K562 (cell line): ENCODE measurements around the gene DXO. TPM values are rescaled to one million over a fixed set of nuclear protein-coding genes. Genes with fewer than 3 reads are reported as not detected.
A peak's percentile ranks its signal among the peaks of the same experiment; 100 is the strongest.

Source experiments
- ARID1B ChIP-seq: fragments of 450-650 bp; IDR thresholded peaks from 2 replicates; pipeline ENCODE4 v1.6.1; 2016; ENCODE audit warnings: antibody characterized with exemption, mild to moderate bottlenecking, inconsistent platforms
- DPF2 ChIP-seq: fragments of 450-650 bp; IDR thresholded peaks from 2 replicates; pipeline ENCODE4 v1.6.1; 2016
- EGR1 ChIP-seq: fragments of 450-650 bp; conservative IDR thresholded peaks from 2 replicates; pipeline ENCODE4 v1.6.1; 2017; ENCODE audit warnings: mild to moderate bottlenecking
- EP300 ChIP-seq: IDR thresholded peaks from 2 replicates; pipeline ENCODE4 v1.6.1; 2012; ENCODE audit warnings: low read length, improper control_type of control experiment
- NR2C1 ChIP-seq, 2 experiments: fragments of 450-650 bp; IDR thresholded peaks; 2 replicates each; pipeline ENCODE4 v1.6.1; 2017; ENCODE audit warnings: mild to moderate bottlenecking in 2 of 2, antibody characterized with exemption in 1 of 2, inconsistent platforms in 1 of 2, missing compliant biosample characterization in 1 of 2, missing genetic modification characterization in 1 of 2
- SMAD4 ChIP-seq: fragments of 250-450 bp; sonication (Bioruptor Pico); conservative IDR thresholded peaks from 2 replicates; pipeline ENCODE4 v1.8.0; 2021; ENCODE audit warnings: inconsistent platforms, mild to moderate bottlenecking, moderate library complexity
- SMARCA4 ChIP-seq: fragments of 450-650 bp; IDR thresholded peaks from 2 replicates; pipeline ENCODE4 v1.6.1; 2016
- SUPT5H ChIP-seq: fragments of 450-650 bp; IDR thresholded peaks from 2 replicates; pipeline ENCODE4 v1.6.1; 2016
- U2AF2 ChIP-seq: fragments of 200-400 bp; formaldehyde crosslinking; optimal IDR thresholded peaks from 2 replicates; pipeline ENCODE3; 2017; ENCODE audit warnings: low read depth, mild to moderate bottlenecking, low read length
- YY1 ChIP-seq, 3 experiments: IDR thresholded peaks; 2 replicates each; pipeline ENCODE4 v1.6.1; 2011; ENCODE audit warnings: low read length in 2 of 3, mild to moderate bottlenecking in 2 of 3, moderate library complexity in 2 of 3, borderline replicate concordance in 1 of 3, control low read depth in 1 of 3, low read depth in 1 of 3; ENCODE audit not compliant: insufficient read depth in 3 of 3, insufficient replicate concordance in 2 of 3, control insufficient read depth in 1 of 3, insufficient read length in 1 of 3; ENCODE audit errors: extremely low read depth in 1 of 3
- ZBTB17 ChIP-seq: fragments of 450-650 bp; formaldehyde crosslinking; IDR thresholded peaks from 2 replicates; pipeline ENCODE4 v1.4.0; 2020; ENCODE audit warnings: mild to moderate bottlenecking
- polyA plus RNA-seq, 8 experiments: library from polyadenylated mRNA; depleted of rRNA in 4 of 8; stranded (reverse) in 5 of 8; unstranded in 3 of 8; fragments of >200 nt; fragmentation: Nextera tagmentation in 2 of 8; fragmentation: Illumina TruSeq in 1 of 8; extraction: Ambion mirVana in 2 of 8; extraction: Trizol in 1 of 8; gene quantifications; 2 replicates each; pipeline versions ENCODE4 v1.2.1 to v1.2.3, GENCODE V29; 2011 to 2014; ENCODE audit warnings: inconsistent platforms in 1 of 8, missing spikeins in 1 of 8
- total RNA-seq, 7 experiments: library from RNA; depleted of rRNA in 6 of 7; stranded (reverse); fragments of >200 nt in 6 of 7; fragmentation: Illumina TruSeq in 2 of 7; extraction: Trizol in 2 of 7; gene quantifications; 2 replicates each; pipeline versions ENCODE4 v1.2.1 to v1.2.3, GENCODE V29; 2011 to 2021; ENCODE audit warnings: low replicate concordance in 1 of 7
- TF ChIP-seq, protein P1 (sequence below), 2 experiments: IDR thresholded peaks; 2 replicates each; pipeline ENCODE4 v1.6.1; 2011; ENCODE audit warnings: borderline replicate concordance in 1 of 2, control low read depth in 1 of 2, low read depth in 1 of 2, low read length in 1 of 2, mild to moderate bottlenecking in 1 of 2, mixed read lengths in 1 of 2, moderate library complexity in 1 of 2; ENCODE audit not compliant: insufficient read depth in 1 of 2, insufficient read length in 1 of 2, poor library complexity in 1 of 2, severe bottlenecking in 1 of 2; ENCODE audit errors: extremely low read depth in 1 of 2
- TF ChIP-seq, protein P2 (sequence below), 2 experiments: fragments of 450-650 bp; IDR thresholded peaks; 2 replicates each; pipeline ENCODE4 v1.6.1; 2018; ENCODE audit warnings: mild to moderate bottlenecking in 2 of 2, low read depth in 1 of 2; ENCODE audit not compliant: partially characterized antibody in 2 of 2
- TF ChIP-seq, protein P3 (sequence below): fragments of 200-800 bp; sonication (Bioruptor generic); IDR thresholded peaks from 2 replicates; pipeline ENCODE4 v1.6.1; 2017; ENCODE audit warnings: missing genetic modification characterization, missing compliant biosample characterization
- TF ChIP-seq, protein P4 (sequence below), 3 experiments: fragments of 200-800 bp in 1 of 3; fragments of 250-450 bp in 1 of 3; fragments of 450-650 bp in 1 of 3; sonication (Bioruptor Pico) in 1 of 3; sonication (Bioruptor generic) in 1 of 3; formaldehyde crosslinking in 1 of 3; IDR thresholded peaks; 2 replicates each; pipeline versions ENCODE4 v1.6.1 to v1.8.0; 2016 to 2022; ENCODE audit warnings: mild to moderate bottlenecking in 2 of 3, missing genetic modification characterization in 2 of 3, missing compliant biosample characterization in 1 of 3, moderate library complexity in 1 of 3

Gene DXO
- total and polyA plus RNA-seq, 9 of the 15 experiments (the other 6 are each of a cell fraction or from before 2014, with no cell fraction given), result 6.4 to 35.1 (median 19.4) TPM

DNA sequence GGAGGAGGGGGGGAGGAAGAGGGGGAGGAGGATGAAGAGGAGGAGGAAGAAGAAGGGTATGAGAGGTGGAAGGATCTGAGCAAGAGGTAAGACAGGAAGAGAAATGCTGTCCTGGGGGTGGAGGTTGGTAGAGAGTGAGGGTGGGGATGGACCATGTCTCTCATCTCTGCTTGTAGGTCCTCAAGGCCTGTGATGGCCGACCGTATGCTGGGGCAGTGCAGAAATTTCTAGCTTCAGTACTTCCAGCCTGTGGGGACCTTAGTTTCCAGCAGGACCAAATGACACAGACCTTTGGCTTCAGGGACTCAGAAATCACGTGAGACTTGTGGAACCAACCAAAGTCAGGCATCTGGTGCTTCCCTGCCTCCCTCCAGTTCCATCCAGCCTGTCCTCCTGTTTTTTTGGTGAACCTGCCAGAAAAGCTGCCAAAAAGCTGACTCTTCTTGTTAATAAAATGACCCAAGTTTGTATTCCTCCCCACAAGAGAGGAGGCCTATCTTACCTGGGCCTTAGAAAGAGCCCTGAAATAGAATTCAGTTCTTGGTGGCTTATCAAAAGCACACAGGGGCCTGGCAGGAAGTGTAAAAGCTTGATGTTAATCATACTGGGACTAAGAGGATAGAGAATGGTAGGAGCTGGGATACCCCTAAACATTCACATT lies 7.4 kb upstream of the DXO start (continued):
- TF ChIP-seq EP300, result peak; percentile 76; the same call in 1 of the 2 replicates
- TF ChIP-seq SUPT5H, result no peak
- no peak for TF ChIP-seq U2AF2
- peak; percentile 79 for TF ChIP-seq SMARCA4
- TF ChIP-seq, protein P1, sequence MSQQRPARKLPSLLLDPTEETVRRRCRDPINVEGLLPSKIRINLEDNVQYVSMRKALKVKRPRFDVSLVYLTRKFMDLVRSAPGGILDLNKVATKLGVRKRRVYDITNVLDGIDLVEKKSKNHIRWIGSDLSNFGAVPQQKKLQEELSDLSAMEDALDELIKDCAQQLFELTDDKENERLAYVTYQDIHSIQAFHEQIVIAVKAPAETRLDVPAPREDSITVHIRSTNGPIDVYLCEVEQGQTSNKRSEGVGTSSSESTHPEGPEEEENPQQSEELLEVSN (IDR thresholded peaks at IDR 0.05; ENCODE audit: borderline replicate concordance in 1 of 2, extremely low read depth in 1 of 2, insufficient read depth in 1 of 2, insufficient read length in 1 of 2, low read depth in 1 of 2, low read length in 1 of 2, poor library complexity in 1 of 2, severe bottlenecking in 1 of 2), result peak; percentile 34 to 44
- TF ChIP-seq ARID1B, result peak; percentile 83
- peak; percentile 81 for TF ChIP-seq DPF2
- TF ChIP-seq YY1 (IDR thresholded peaks at IDR 0.05; ENCODE audit: borderline replicate concordance in 1 of 3, control insufficient read depth in 1 of 3, extremely low read depth in 1 of 3, insufficient read depth in 3 of 3, insufficient read length in 1 of 3, insufficient replicate concordance in 2 of 3, low read depth in 1 of 3, low read length in 2 of 3), result peak in 1 of 3 experiments; percentile 74
- TF ChIP-seq, protein P2, sequence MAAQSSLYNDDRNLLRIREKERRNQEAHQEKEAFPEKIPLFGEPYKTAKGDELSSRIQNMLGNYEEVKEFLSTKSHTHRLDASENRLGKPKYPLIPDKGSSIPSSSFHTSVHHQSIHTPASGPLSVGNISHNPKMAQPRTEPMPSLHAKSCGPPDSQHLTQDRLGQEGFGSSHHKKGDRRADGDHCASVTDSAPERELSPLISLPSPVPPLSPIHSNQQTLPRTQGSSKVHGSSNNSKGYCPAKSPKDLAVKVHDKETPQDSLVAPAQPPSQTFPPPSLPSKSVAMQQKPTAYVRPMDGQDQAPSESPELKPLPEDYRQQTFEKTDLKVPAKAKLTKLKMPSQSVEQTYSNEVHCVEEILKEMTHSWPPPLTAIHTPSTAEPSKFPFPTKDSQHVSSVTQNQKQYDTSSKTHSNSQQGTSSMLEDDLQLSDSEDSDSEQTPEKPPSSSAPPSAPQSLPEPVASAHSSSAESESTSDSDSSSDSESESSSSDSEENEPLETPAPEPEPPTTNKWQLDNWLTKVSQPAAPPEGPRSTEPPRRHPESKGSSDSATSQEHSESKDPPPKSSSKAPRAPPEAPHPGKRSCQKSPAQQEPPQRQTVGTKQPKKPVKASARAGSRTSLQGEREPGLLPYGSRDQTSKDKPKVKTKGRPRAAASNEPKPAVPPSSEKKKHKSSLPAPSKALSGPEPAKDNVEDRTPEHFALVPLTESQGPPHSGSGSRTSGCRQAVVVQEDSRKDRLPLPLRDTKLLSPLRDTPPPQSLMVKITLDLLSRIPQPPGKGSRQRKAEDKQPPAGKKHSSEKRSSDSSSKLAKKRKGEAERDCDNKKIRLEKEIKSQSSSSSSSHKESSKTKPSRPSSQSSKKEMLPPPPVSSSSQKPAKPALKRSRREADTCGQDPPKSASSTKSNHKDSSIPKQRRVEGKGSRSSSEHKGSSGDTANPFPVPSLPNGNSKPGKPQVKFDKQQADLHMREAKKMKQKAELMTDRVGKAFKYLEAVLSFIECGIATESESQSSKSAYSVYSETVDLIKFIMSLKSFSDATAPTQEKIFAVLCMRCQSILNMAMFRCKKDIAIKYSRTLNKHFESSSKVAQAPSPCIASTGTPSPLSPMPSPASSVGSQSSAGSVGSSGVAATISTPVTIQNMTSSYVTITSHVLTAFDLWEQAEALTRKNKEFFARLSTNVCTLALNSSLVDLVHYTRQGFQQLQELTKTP (IDR thresholded peaks at IDR 0.05; ENCODE audit: low read depth in 1 of 2, partially characterized antibody in 2 of 2), result no peak
- 0 out of 2 replicates have a peak, but pooled peaks have one; percentile 24 for TF ChIP-seq EGR1
- TF ChIP-seq ZBTB17 (CRISPR knock-in tag), result 0 out of 2 replicates have a peak, but pooled peaks have one; percentile 25
- no peak for TF ChIP-seq NR2C1 (IDR thresholded peaks at IDR 0.05)
- 0 out of 2 replicates have a peak, but pooled peaks have one; percentile 31 for TF ChIP-seq NR2C1 (tag; IDR thresholded peaks at IDR 0.05)
- TF ChIP-seq, protein P3, sequence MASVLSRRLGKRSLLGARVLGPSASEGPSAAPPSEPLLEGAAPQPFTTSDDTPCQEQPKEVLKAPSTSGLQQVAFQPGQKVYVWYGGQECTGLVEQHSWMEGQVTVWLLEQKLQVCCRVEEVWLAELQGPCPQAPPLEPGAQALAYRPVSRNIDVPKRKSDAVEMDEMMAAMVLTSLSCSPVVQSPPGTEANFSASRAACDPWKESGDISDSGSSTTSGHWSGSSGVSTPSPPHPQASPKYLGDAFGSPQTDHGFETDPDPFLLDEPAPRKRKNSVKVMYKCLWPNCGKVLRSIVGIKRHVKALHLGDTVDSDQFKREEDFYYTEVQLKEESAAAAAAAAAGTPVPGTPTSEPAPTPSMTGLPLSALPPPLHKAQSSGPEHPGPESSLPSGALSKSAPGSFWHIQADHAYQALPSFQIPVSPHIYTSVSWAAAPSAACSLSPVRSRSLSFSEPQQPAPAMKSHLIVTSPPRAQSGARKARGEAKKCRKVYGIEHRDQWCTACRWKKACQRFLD (CRISPR knock-in tag), result 0 out of 2 replicates have a peak, but pooled peaks have one; percentile 65
- TF ChIP-seq, protein P4, sequence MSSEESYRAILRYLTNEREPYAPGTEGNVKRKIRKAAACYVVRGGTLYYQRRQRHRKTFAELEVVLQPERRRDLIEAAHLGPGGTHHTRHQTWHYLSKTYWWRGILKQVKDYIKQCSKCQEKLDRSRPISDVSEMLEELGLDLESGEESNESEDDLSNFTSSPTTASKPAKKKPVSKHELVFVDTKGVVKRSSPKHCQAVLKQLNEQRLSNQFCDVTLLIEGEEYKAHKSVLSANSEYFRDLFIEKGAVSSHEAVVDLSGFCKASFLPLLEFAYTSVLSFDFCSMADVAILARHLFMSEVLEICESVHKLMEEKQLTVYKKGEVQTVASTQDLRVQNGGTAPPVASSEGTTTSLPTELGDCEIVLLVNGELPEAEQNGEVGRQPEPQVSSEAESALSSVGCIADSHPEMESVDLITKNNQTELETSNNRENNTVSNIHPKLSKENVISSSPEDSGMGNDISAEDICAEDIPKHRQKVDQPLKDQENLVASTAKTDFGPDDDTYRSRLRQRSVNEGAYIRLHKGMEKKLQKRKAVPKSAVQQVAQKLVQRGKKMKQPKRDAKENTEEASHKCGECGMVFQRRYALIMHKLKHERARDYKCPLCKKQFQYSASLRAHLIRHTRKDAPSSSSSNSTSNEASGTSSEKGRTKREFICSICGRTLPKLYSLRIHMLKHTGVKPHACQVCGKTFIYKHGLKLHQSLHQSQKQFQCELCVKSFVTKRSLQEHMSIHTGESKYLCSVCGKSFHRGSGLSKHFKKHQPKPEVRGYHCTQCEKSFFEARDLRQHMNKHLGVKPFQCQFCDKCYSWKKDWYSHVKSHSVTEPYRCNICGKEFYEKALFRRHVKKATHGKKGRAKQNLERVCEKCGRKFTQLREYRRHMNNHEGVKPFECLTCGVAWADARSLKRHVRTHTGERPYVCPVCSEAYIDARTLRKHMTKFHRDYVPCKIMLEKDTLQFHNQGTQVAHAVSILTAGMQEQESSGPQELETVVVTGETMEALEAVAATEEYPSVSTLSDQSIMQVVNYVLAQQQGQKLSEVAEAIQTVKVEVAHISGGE (CRISPR knock-in tag; IDR thresholded peaks at IDR 0.05), result peak in 1 of 3 experiments; percentile 62; a peak in 1 of 6 replicates
- TF ChIP-seq SMAD4 (CRISPR knock-in tag), result peak; percentile 50
